Prostate gland (tissue), 2 donors: ENCODE results near the gene WFS1.

Experiments used
- CTCF ChIP-seq, 4 experiments: fragments of 200-600 bp in 2 of 4; fragments of 450-650 bp in 2 of 4; sonication (generic) in 2 of 4; IDR thresholded peaks; 1 replicate in 3 of 4; 2 replicates in 1 of 4; pipeline ENCODE4 v1.5.1; 2016 to 2019; ENCODE audit warnings: antibody characterized with exemption in 4 of 4, mild to moderate bottlenecking in 2 of 4, moderate library complexity in 2 of 4
- POLR2A ChIP-seq: fragments of 450-650 bp; IDR thresholded peaks from one replicate; pipeline ENCODE4 v1.6.1; 2016; ENCODE audit warnings: antibody characterized with exemption, mild to moderate bottlenecking
- POLR2AphosphoS5 ChIP-seq: sonication (generic); formaldehyde crosslinking; IDR thresholded peaks from one replicate; pipeline ENCODE4 v1.6.1; 2017; ENCODE audit warnings: antibody characterized with exemption

DNA sequence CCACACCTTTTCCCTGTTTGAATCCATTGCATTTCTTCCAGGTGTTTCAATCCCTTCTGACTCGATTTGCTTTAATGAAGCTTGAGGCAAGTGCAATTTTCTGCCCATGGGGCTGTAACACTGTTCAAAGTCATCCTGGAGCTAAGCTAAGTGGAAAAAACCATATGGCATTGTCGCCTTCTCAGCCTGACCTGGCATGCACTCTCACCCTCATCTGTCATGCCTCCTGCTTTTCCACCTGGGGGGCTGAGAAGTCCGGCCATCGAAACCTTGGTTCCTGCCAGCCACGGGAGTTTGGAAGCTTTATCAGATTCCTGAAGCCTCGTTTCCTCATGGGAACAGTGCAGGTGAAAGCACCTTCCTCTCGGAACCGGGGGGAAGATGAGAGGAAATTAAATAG is 38.2 kb downstream of the WFS1 start:
- TF ChIP-seq CTCF (IDR thresholded peaks at IDR 0.05) (no peak), POLR2A (no peak), POLR2AphosphoS5 (no peak)
